Measurements from ENCODE around the gene FKBP4.

The FKBP4 gene

GRCh38 chr12:2796187-2796666 lies 1.5 kb downstream of the FKBP4 start:
- Histone ChIP-seq H3K4me3 (ENCODE audit: low read depth, low read length) (peak overlapping the region; percentile 95), H3K27ac (ENCODE audit: low read depth, low read length) (no peak overlapping the region), H2AFZ (ENCODE audit: low read length, unreplicated experiment) (peak overlapping the region; percentile 60), H3K79me2 (ENCODE audit: control insufficient read depth, insufficient read depth, low read length, unreplicated experiment) (peaks cover 40% of the 10 kb centered on the region), H3K36me3 (ENCODE audit: insufficient read depth, low read length) (peaks cover 32% of the 10 kb centered on the region; the same call in 1 of the 2 replicates), H3K4me1 (ENCODE audit: control insufficient read depth, insufficient read depth, low read length, unreplicated experiment) (peaks cover 15% of the 10 kb centered on the region), H3K27me3 (ENCODE audit: insufficient read depth, low read length) (no peaks in the 10 kb centered on the region)

- Histone ChIP-seq H3K27ac (ENCODE audit: low read depth, low read length) (no peak overlapping the region), H2AFZ (ENCODE audit: low read length, unreplicated experiment) (no peak overlapping the region), H3K36me3 (ENCODE audit: insufficient read depth, low read length) (peaks cover 34% of the 10 kb centered on the region; the same call in 1 of the 2 replicates), H3K4me1 (ENCODE audit: control insufficient read depth, insufficient read depth, low read length, unreplicated experiment) (peaks cover 15% of the 10 kb centered on the region), H3K4me3 (ENCODE audit: low read depth, low read length) (no peak overlapping the region; the same call in 1 of the 2 replicates), H3K27me3 (ENCODE audit: insufficient read depth, low read length) (no peaks in the 10 kb centered on the region), H3K79me2 (ENCODE audit: control insufficient read depth, insufficient read depth, low read length, unreplicated experiment) (peaks cover 40% of the 10 kb centered on the region)
Measured at GRCh38 chr12:2797721-2798418, 3.1 kb downstream of the FKBP4 start.

GRCh38 chr12:2800046-2800570 lies 5.3 kb downstream of the FKBP4 start:
- Histone ChIP-seq H3K27ac (ENCODE audit: low read depth, low read length) (no peak overlapping the region), H3K79me2 (ENCODE audit: control insufficient read depth, insufficient read depth, low read length, unreplicated experiment) (peaks cover 38% of the 10 kb centered on the region), H3K4me1 (ENCODE audit: control insufficient read depth, insufficient read depth, low read length, unreplicated experiment) (peaks cover 33% of the 10 kb centered on the region), H3K4me3 (ENCODE audit: low read depth, low read length) (no peak overlapping the region), H3K36me3 (ENCODE audit: insufficient read depth, low read length) (peaks cover 44% of the 10 kb centered on the region; the same call in 1 of the 2 replicates), H2AFZ (ENCODE audit: low read length, unreplicated experiment) (no peak overlapping the region), H3K27me3 (ENCODE audit: insufficient read depth, low read length) (no peaks in the 10 kb centered on the region)

GRCh38 chr12:2801044-2801783 lies 6.4 kb downstream of the FKBP4 start:
- Histone ChIP-seq H3K4me1 (ENCODE audit: control insufficient read depth, insufficient read depth, low read length, unreplicated experiment) (peaks cover 34% of the 10 kb centered on the region), H2AFZ (ENCODE audit: low read length, unreplicated experiment) (no peak overlapping the region), H3K27ac (ENCODE audit: low read depth, low read length) (no peak overlapping the region), H3K4me3 (ENCODE audit: low read depth, low read length) (no peak overlapping the region), H3K36me3 (ENCODE audit: insufficient read depth, low read length) (peaks cover 44% of the 10 kb centered on the region; the same call in 1 of the 2 replicates), H3K79me2 (ENCODE audit: control insufficient read depth, insufficient read depth, low read length, unreplicated experiment) (peaks cover 27% of the 10 kb centered on the region), H3K27me3 (ENCODE audit: insufficient read depth, low read length) (no peaks in the 10 kb centered on the region)

GRCh38 chr12:2803635-2804392 lies 9.0 kb downstream of the FKBP4 start:
- no peaks in the 10 kb centered on the region for H3K27me3 ChIP-seq (ENCODE audit: insufficient read depth, low read length)
- H2AFZ ChIP-seq (ENCODE audit: low read length, unreplicated experiment): no peak overlapping the region
- H3K36me3 ChIP-seq (ENCODE audit: insufficient read depth, low read length): peaks cover 29% of the 10 kb centered on the region; the same call in 1 of the 2 replicates
- H3K27ac ChIP-seq (ENCODE audit: low read depth, low read length): peak overlapping the region; percentile 44; the same call in 1 of the 2 replicates
- peaks cover 19% of the 10 kb centered on the region for H3K4me1 ChIP-seq (ENCODE audit: control insufficient read depth, insufficient read depth, low read length, unreplicated experiment)
- H3K4me3 ChIP-seq (ENCODE audit: low read depth, low read length): no peak overlapping the region
- H3K79me2 ChIP-seq (ENCODE audit: control insufficient read depth, insufficient read depth, low read length, unreplicated experiment): peaks cover under 1% of the 10 kb centered on the region

GRCh38 chr12:2804393-2805142 lies 9.8 kb downstream of the FKBP4 start:
- Histone ChIP-seq H3K36me3 (ENCODE audit: insufficient read depth, low read length) (peaks cover 22% of the 10 kb centered on the region; the same call in 1 of the 2 replicates), H2AFZ (ENCODE audit: low read length, unreplicated experiment) (no peak overlapping the region), H3K4me3 (ENCODE audit: low read depth, low read length) (no peak overlapping the region), H3K4me1 (ENCODE audit: control insufficient read depth, insufficient read depth, low read length, unreplicated experiment) (peaks cover 19% of the 10 kb centered on the region), H3K79me2 (ENCODE audit: control insufficient read depth, insufficient read depth, low read length, unreplicated experiment) (no peaks in the 10 kb centered on the region), H3K27me3 (ENCODE audit: insufficient read depth, low read length) (no peaks in the 10 kb centered on the region), H3K27ac (ENCODE audit: low read depth, low read length) (peak overlapping the region; percentile 44; the same call in 1 of the 2 replicates)

GRCh38 chr12:2805143-2805520 lies 10.4 kb downstream of the FKBP4 start:
- H3K79me2 ChIP-seq (ENCODE audit: control insufficient read depth, insufficient read depth, low read length, unreplicated experiment): no peaks in the 10 kb centered on the region
- peaks cover 19% of the 10 kb centered on the region for H3K4me1 ChIP-seq (ENCODE audit: control insufficient read depth, insufficient read depth, low read length, unreplicated experiment)
- no peak overlapping the region for H3K27ac ChIP-seq (ENCODE audit: low read depth, low read length)
- no peaks in the 10 kb centered on the region for H3K27me3 ChIP-seq (ENCODE audit: insufficient read depth, low read length)
- peaks cover 17% of the 10 kb centered on the region; the same call in 1 of the 2 replicates for H3K36me3 ChIP-seq (ENCODE audit: insufficient read depth, low read length)
- no peak overlapping the region for H2AFZ ChIP-seq (ENCODE audit: low read length, unreplicated experiment)
- H3K4me3 ChIP-seq (ENCODE audit: low read depth, low read length): no peak overlapping the region

GRCh38 chr12:2806700-2807099 lies 11.9 kb downstream of the FKBP4 start:
- peaks cover 19% of the 10 kb centered on the region for H3K4me1 ChIP-seq (ENCODE audit: control insufficient read depth, insufficient read depth, low read length, unreplicated experiment)
- H3K27ac ChIP-seq (ENCODE audit: low read depth, low read length): no peak overlapping the region
- H2AFZ ChIP-seq (ENCODE audit: low read length, unreplicated experiment): no peak overlapping the region
- peaks cover 10% of the 10 kb centered on the region; the same call in 1 of the 2 replicates for H3K36me3 ChIP-seq (ENCODE audit: insufficient read depth, low read length)
- H3K4me3 ChIP-seq (ENCODE audit: low read depth, low read length): no peak overlapping the region
- H3K79me2 ChIP-seq (ENCODE audit: control insufficient read depth, insufficient read depth, low read length, unreplicated experiment): no peaks in the 10 kb centered on the region
- H3K27me3 ChIP-seq (ENCODE audit: insufficient read depth, low read length): no peaks in the 10 kb centered on the region

DNA sequence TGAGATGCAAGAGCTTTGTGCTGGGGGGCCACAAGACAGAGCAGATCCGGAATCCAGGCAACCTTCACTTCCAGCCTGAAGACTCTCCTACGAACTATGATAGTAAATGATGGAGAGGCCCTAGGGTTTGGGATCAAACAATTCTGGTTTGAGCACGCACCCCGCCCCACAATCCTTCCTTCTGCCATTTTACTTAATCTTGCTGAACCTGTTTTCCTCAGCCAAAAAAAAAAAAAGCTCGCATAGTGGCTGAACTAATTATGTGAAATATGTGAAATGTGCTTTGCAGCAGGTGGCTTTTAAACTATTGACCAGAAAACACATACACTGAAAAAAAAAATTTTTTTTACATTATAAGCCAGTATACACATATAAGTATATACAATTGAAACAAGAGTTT lies 17.0 kb downstream of the FKBP4 start:
- Histone ChIP-seq H3K27me3 (ENCODE audit: insufficient read depth, low read length) (no peaks in the 10 kb centered on the region), H2AFZ (ENCODE audit: low read length, unreplicated experiment) (no peak overlapping the region), H3K27ac (ENCODE audit: low read depth, low read length) (0 out of 2 replicates have a peak overlapping the region, but pooled peaks have one; percentile 11), H3K79me2 (ENCODE audit: control insufficient read depth, insufficient read depth, low read length, unreplicated experiment) (peaks cover 25% of the 10 kb centered on the region), H3K4me1 (ENCODE audit: control insufficient read depth, insufficient read depth, low read length, unreplicated experiment) (peaks cover 6% of the 10 kb centered on the region), H3K36me3 (ENCODE audit: insufficient read depth, low read length) (no peaks in the 10 kb centered on the region), H3K4me3 (ENCODE audit: low read depth, low read length) (peak overlapping the region; percentile 87)
